Suprapubic skin (tissue), 4 donors: ENCODE results near the gene INTS6L. TPM values are rescaled to one million over a fixed set of nuclear protein-coding genes. Genes with fewer than 3 reads are reported as not detected.

Experiments used
- DNase-seq, 2 donors: peaks; one replicate each; pipeline ENCODE4 v3.0.0-alpha.2; 2019; ENCODE audit warnings: low spot score in 2 of 2
- H3K27ac ChIP-seq: fragments of 200-600 bp; sonication (generic); one replicate; pipeline ENCODE4 v1.5.1; 2019
- H3K27me3 ChIP-seq: fragments of 200-600 bp; sonication (generic); one replicate; pipeline ENCODE4 v1.5.1; 2019
- H3K36me3 ChIP-seq: fragments of 200-600 bp; sonication (generic); one replicate; pipeline ENCODE4 v1.5.1; 2019
- H3K4me1 ChIP-seq: fragments of 200-600 bp; sonication (generic); one replicate; pipeline ENCODE4 v1.5.1; 2019
- H3K4me3 ChIP-seq: fragments of 200-600 bp; sonication (generic); one replicate; pipeline ENCODE4 v1.5.1; 2019; ENCODE audit warnings: mild to moderate bottlenecking
- H3K9me3 ChIP-seq: fragments of 200-600 bp; sonication (generic); one replicate; pipeline ENCODE4 v1.5.1; 2019
- CTCF ChIP-seq, 2 donors: fragments of 200-600 bp in 1 of 2; fragments of 450-650 bp in 1 of 2; sonication (generic) in 1 of 2; IDR thresholded peaks; one replicate each; pipeline ENCODE4 v1.5.1; 2016 to 2019; ENCODE audit warnings: antibody characterized with exemption in 2 of 2, mild to moderate bottlenecking in 1 of 2, moderate library complexity in 1 of 2
- EP300 ChIP-seq: sonication (generic); formaldehyde crosslinking; IDR thresholded peaks from one replicate; pipeline ENCODE4 v1.6.1; 2017; ENCODE audit warnings: antibody characterized with exemption
- POLR2A ChIP-seq, 2 donors: fragments of 450-650 bp; IDR thresholded peaks; one replicate each; pipeline ENCODE4 v1.6.1; 2017; ENCODE audit warnings: antibody characterized with exemption in 2 of 2, mild to moderate bottlenecking in 2 of 2, moderate library complexity in 2 of 2
- POLR2AphosphoS5 ChIP-seq, 3 donors: sonication (generic); formaldehyde crosslinking; IDR thresholded peaks; one replicate each; pipeline ENCODE4 v1.6.1; 2017; ENCODE audit warnings: antibody characterized with exemption in 3 of 3
- WGBS: methylation state at CpG from one replicate; pipeline ENCODE4 v1.1.5; 2018; 5-methylcytosine and 5-hydroxymethylcytosine counted together
- total RNA-seq, 4 donors: library from RNA; depleted of rRNA; stranded (reverse); fragments of >200 nt; gene quantifications; one replicate each; pipeline ENCODE4 v1.1.0, GENCODE V29; 2016

INTS6L gene
- total RNA-seq, 4 donors from 2014 or later: 9.2 to 28.8 (median 12.6) TPM

- DNase-seq: no peak
- H3K4me3 ChIP-seq: no peak overlapping the region
- peaks cover 5% of the 10 kb centered on the region for H3K4me1 ChIP-seq
- no peaks in the 10 kb centered on the region for H3K27me3 ChIP-seq
- 24% methylated on average over 1 of the region's 1 CpG for WGBS
- TF ChIP-seq POLR2AphosphoS5 (IDR thresholded peaks at IDR 0.05): no peak
- no peak for TF ChIP-seq CTCF (IDR thresholded peaks at IDR 0.05)
- TF ChIP-seq EP300: no peak
- TF ChIP-seq POLR2A (IDR thresholded peaks at IDR 0.05): no peak
- H3K27ac ChIP-seq: no peak overlapping the region
- no peaks in the 10 kb centered on the region for H3K36me3 ChIP-seq
- H3K9me3 ChIP-seq: no peaks in the 10 kb centered on the region
Observed at GRCh38 chrX:135535077-135535940, 14.8 kb downstream of the INTS6L start.

GRCh38 chrX:135536877-135537276 lies 16.4 kb downstream of the INTS6L start:
- TF ChIP-seq POLR2A (IDR thresholded peaks at IDR 0.05) (no peak), EP300 (no peak), POLR2AphosphoS5 (IDR thresholded peaks at IDR 0.05) (no peak), CTCF (IDR thresholded peaks at IDR 0.05) (no peak)

GRCh38 chrX:135541351-135541750 lies 20.9 kb downstream of the INTS6L start:
- 78% methylated on average over 1 of the region's 1 CpG for WGBS
- Histone ChIP-seq H3K4me3 (no peak overlapping the region), H3K36me3 (no peaks in the 10 kb centered on the region), H3K27ac (no peak overlapping the region), H3K27me3 (no peaks in the 10 kb centered on the region), H3K9me3 (no peaks in the 10 kb centered on the region), H3K4me1 (no peaks in the 10 kb centered on the region)
- DNase-seq: no peak
- TF ChIP-seq EP300 (no peak), CTCF (IDR thresholded peaks at IDR 0.05) (no peak), POLR2A (IDR thresholded peaks at IDR 0.05) (no peak), POLR2AphosphoS5 (IDR thresholded peaks at IDR 0.05) (no peak)

More at GRCh38 chrX:135536877-135537276, 16.4 kb downstream of the INTS6L start:
- no peak overlapping the region for H3K27ac ChIP-seq
- H3K36me3 ChIP-seq: no peaks in the 10 kb centered on the region
- DNase-seq: no peak
- H3K4me3 ChIP-seq: no peak overlapping the region
- no peaks in the 10 kb centered on the region for H3K9me3 ChIP-seq
- peaks cover 5% of the 10 kb centered on the region for H3K4me1 ChIP-seq
- no peaks in the 10 kb centered on the region for H3K27me3 ChIP-seq

GRCh38 chrX:135543172-135543571 lies 22.7 kb downstream of the INTS6L start:
- H3K4me3 ChIP-seq: no peak overlapping the region

More at GRCh38 chrX:135543172-135543571, 22.7 kb downstream of the INTS6L start:
- Histone ChIP-seq H3K36me3 (no peaks in the 10 kb centered on the region), H3K27me3 (no peaks in the 10 kb centered on the region), H3K9me3 (no peaks in the 10 kb centered on the region), H3K4me1 (no peaks in the 10 kb centered on the region), H3K27ac (no peak overlapping the region)
- TF ChIP-seq CTCF (IDR thresholded peaks at IDR 0.05): no peak
- no peak for TF ChIP-seq POLR2AphosphoS5 (IDR thresholded peaks at IDR 0.05)
- no peak for TF ChIP-seq EP300
- TF ChIP-seq POLR2A (IDR thresholded peaks at IDR 0.05): no peak
- no peak for DNase-seq
- 44% methylated on average over 1 of the region's 1 CpG for WGBS
